Ovary (tissue), 3 donors: ENCODE results near the gene GRID2IP.

Experiments
- CTCF ChIP-seq, 3 donors: fragments of 450-650 bp in 2 of 3; fragments of 200-600 bp in 1 of 3; IDR thresholded peaks; one replicate each; pipeline versions ENCODE4 v1.5.1 to v1.8.0; 2016 to 2022; ENCODE audit warnings: antibody characterized with exemption in 3 of 3, mild to moderate bottlenecking in 1 of 3
- EP300 ChIP-seq: sonication (generic); formaldehyde crosslinking; IDR thresholded peaks from one replicate; pipeline ENCODE4 v1.6.1; 2017; ENCODE audit warnings: antibody characterized with exemption
- POLR2A ChIP-seq: fragments of 450-650 bp; IDR thresholded peaks from one replicate; pipeline ENCODE4 v1.6.1; 2017; ENCODE audit warnings: antibody characterized with exemption, mild to moderate bottlenecking, moderate library complexity
- donor health status: DM: no; HTN: no; CAD: no.

GRCh38 chr7:6477318-6477660 lies 74.0 kb downstream of the GRID2IP start:
- no peak for TF ChIP-seq CTCF (IDR thresholded peaks at IDR 0.05)
- TF ChIP-seq EP300 = no peak
- TF ChIP-seq POLR2A = no peak
